HG03521 (cell line): ENCODE data around the gene B9D2.

Source experiments
- ATAC-seq: cut with Tn5 transposase; IDR thresholded peaks from one replicate; pipeline ENCODE4 v1.9.1; 2021; ENCODE audit warnings: mild to moderate bottlenecking, moderate library complexity; ENCODE audit not compliant: unreplicated experiment

The B9D2 gene

GRCh38 chr19:41330481-41330880 is 33.5 kb downstream of the B9D2 start:
- no peak for ATAC-seq

- no peak for ATAC-seq
Measured at GRCh38 chr19:41328842-41329225, 35.1 kb downstream of the B9D2 start.

GRCh38 chr19:41328157-41328841 is 35.6 kb downstream of the B9D2 start:
- ATAC-seq: peak; percentile 7

- peak; percentile 47 for ATAC-seq
Measured at GRCh38 chr19:41327576-41328156, 36.3 kb downstream of the B9D2 start.

GRCh38 chr19:41327076-41327575 is 36.8 kb downstream of the B9D2 start:
- no peak for ATAC-seq

- no peak for ATAC-seq
Measured at GRCh38 chr19:41325947-41326706, 37.8 kb downstream of the B9D2 start.

- ATAC-seq: no peak
Measured at GRCh38 chr19:41325640-41325946, 38.4 kb downstream of the B9D2 start.

GRCh38 chr19:41324921-41325639 is 38.9 kb downstream of the B9D2 start:
- ATAC-seq: no peak

- no peak for ATAC-seq
Measured at GRCh38 chr19:41324231-41324702, 39.7 kb downstream of the B9D2 start.

GRCh38 chr19:41323430-41324125 is 40.4 kb downstream of the B9D2 start:
- ATAC-seq: no peak

- no peak for ATAC-seq
Measured at GRCh38 chr19:41323023-41323422, 40.9 kb downstream of the B9D2 start.

GRCh38 chr19:41322451-41322850 is 41.5 kb downstream of the B9D2 start:
- no peak for ATAC-seq

- no peak for ATAC-seq
Measured at GRCh38 chr19:41321600-41322270, 42.2 kb downstream of the B9D2 start.

GRCh38 chr19:41321204-41321599 is 42.7 kb downstream of the B9D2 start:
- no peak for ATAC-seq

GRCh38 chr19:41320568-41320967 is 43.4 kb downstream of the B9D2 start:
- ATAC-seq: no peak

GRCh38 chr19:41320185-41320518 is 43.8 kb downstream of the B9D2 start:
- no peak for ATAC-seq

GRCh38 chr19:41319500-41320184 is 44.3 kb downstream of the B9D2 start:
- no peak for ATAC-seq

GRCh38 chr19:41318696-41319499 is 45.1 kb downstream of the B9D2 start:
- ATAC-seq: no peak
